SIG-M5 treated with dmso at 0.1 percent for 504 hours (cell line): Measurements from ENCODE around the gene ZBTB47.
A peak's percentile ranks its signal among the peaks of the same experiment; 100 is the strongest.

Experiments used
- DNase-seq: peaks from one replicate; lab custom pipeline; 2025; ENCODE audit not compliant: unreplicated experiment; lab: John Stamatoyannopoulos, UW

ZBTB47 gene

DNA sequence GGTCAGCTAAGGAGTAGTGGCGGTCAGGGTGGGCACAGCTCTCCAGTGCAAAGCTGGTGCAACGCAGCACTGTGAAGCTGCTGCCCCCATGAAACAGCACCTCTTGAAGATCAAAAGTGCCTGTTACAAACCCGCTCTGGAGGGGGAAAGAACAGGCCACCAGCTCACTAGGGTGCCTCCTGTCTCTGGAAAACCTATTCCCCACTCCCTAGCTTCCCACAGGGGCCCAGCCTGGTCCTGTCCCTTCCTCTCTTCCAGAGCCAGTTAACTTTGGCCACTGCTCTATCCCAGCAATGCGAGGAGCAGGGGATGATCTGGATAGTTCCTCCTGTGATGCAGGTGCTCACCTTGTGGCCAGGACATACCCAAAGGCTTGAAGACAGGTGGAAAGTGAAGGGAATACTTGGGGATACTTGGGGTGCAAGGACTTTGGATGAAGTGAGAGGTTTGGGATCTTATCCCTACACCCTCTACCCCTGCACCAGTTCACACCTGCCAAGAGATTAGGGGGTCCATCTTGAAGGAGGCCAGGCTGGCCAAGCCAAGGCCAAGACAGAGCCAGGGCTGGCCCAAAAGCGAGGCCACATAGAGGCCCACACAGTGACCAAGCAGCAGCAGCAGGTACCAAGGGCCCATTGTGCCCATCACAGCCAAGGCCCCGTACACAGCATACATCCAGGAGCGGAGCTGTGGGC lies 44.9 kb downstream of the ZBTB47 start:
- DNase-seq: no peak

DNA sequence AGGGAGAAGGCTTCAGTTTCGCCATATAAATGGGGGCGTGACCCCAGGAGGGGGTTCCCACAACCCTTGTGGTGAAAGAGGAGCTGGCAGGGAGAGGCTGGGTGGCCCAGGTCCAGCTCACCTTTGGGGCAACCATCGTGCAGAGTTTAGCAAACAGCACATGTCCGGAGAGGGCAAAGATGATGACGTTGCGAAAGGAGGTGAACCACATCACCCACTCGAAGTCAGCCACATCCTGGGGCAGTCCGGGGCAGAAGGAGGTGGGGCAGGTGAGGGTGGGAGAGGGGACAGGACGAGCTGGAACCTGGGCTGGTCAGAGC lies 45.4 kb downstream of the ZBTB47 start:
- DNase-seq: no peak

DNA sequence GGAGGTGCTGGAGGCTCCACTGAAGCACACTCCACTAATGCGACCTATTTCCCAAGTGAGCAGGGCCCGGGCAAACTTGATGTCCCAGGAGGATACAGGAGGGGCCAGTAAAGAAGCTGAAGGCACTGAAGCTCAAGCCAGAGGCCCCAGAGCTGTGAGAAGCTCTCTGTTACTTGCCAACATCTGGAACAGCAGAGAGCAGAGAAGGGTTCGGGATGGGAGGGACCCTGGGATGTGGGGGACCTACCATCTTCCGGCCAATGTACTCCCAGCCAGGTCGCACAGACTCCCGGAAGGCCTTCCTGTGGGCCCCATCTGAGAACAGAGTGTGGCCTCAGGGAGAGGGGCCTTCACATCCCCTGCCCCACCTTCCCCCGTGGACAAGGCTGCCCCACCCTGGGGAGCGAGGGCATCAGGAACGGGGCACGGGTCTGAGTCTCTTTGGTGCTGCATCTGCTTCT lies 46.0 kb downstream of the ZBTB47 start:
- no peak for DNase-seq

DNA sequence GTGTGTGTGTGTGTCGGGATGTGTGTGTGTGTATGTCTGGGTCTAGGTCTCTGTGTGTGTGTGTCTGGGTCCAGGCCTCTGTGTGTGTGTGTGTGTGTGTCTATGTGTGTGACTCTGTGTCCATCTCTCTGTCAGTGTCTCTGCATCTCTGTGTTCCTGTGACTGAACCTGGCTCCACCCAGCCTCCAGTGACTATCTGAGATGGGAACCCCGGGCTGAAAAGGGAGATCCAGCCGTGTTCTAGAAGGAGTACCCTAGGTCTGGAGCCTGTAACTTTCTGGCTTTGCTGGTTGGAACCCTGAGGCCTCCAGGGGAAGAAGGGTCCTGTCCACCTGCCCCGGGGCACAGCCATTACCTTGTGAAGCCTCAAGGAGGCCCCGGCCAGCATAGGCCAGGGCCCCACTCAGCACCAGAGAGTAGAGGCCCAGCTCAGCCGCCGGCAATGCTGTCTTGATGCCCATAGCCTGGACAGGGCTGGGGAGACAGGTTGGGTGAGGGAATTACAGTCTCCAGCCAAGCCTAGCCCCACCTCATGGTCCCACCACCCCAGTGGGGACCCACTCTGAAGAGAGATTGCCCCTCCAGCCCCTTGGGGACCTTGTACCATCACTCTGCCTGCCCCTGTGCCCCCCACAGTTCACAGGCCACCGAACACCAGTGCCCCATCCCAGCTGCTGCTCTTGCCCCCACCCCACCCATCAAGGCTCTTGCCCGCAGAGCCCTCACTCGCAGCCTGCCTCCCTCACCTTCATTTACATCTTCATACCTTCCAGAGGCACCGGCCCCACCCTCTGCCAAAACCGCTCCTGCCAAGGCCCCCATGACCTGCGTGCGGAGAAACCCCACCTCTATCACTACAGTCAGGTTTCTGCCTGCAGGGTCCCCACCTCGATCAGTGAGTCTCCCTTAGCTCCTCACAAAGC lies 47.1 kb downstream of the ZBTB47 start:
- DNase-seq: no peak

DNA sequence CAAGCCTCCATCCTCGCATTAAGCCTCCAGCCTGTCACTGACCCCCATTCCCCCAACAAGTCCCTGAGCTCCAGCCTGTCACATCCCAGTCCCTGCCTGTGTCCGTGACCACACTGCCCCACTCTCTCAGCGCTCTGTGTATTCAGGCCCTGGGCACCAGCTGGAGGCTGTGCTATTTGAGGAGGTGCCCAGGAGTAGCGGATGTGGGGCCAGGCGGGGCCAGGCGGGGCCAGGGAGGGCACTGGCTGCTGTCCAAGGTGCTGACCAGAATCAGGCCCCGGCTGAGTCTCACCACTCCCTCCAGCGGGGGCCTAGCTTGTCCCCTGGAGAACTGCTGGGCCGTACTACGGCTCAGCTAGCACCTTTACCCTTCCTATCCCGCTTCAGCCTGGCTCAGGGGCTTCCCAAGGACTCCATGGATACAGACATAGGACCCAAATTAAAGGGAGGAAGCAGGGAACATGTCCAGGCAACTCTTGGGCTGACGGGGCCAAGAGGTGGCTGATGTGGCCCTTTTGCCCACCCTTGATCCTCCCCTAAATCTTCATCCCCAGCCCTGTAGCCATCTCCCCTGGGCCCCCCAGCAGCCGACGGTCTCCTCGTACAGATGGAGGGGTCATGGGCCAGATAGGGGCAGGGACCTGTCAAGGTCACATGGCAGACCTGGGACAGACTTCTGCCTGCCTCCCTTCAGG lies 48.0 kb downstream of the ZBTB47 start:
- DNase-seq: peak; percentile 37

DNA sequence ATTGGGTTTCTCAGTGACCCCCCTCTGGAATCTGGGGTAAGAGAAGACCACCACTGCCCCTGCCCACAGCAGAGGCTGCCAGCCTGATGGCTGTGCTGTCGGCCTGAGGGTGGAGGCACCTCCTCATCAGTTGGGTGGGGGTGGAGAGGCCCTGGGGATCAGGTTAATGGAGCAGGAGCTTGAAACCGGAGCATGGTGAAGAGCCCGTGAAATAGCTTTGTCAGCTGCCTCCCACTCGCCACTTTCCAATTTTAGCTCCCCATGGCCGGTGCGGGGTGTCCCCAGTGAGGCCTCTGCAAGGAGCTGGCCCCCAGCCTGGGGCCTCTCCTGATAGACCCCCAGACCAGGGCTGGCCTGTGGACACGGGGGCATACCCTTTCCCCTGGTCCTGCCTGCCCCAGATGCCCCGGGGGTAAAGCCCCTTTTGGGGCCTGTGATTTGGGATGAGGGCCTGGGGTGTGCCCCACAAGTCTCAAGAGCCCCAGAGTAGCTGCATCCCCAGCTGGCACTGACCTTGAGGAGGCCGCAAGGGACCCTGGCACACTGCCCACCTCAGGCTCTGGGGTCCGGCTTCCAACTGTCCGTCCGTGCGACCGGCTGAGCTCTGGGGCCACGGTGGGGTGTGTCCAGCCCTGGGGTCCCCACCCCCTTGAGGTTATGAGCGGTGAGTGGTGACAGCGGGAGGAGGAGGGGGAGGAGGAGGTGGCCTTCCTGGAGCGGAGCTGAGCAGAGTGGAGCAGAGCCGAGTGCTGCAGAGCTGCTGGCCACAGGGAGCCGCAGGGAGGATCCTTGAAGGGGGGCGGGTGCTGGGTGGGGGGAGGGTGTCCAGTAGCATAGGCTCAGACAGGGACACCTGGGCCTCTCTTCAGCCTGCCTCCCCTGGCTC lies 48.8 kb downstream of the ZBTB47 start, which contains the start of gene HHATL:
TSS of gene HHATL (minus strand) at position 733 of the 886 bp plus-strand sequence. CDS start 1,972 bp downstream, outside the sequence.
- DNase-seq: no peak

DNA sequence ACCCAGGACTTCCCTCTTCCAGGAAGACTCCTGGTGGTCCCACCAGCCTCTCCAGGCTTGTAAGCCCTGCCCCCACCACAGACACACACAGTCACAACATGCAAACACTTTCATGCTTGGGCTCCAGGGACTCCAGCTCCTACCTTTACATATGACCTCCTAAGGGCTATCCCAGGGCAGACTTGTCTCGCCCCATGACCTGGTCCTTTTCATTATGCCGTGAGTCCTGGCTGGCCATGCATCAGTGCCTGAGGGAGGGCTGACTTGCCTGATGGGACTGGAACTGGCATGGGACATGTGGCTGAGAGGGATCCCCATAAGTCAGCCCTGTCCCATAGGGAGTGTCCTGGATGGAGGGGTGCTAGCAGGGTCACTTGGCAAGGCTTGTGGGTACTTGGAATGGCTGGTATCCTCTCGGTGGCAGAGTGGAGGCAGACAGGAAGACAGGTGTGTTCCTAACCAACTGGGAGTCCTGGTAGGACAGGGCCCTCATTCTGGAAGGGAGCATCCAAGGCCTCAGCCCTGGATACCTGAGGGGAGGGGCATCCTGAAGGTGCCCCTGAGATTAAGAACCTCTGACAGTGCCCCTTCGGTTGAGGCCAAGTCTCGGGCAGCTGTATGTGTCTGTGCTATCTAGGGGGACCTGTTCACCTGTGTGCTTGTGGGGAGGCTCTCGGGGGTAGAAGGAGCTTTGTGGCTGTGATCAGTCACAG lies 49.6 kb downstream of the ZBTB47 start:
- no peak for DNase-seq

DNA sequence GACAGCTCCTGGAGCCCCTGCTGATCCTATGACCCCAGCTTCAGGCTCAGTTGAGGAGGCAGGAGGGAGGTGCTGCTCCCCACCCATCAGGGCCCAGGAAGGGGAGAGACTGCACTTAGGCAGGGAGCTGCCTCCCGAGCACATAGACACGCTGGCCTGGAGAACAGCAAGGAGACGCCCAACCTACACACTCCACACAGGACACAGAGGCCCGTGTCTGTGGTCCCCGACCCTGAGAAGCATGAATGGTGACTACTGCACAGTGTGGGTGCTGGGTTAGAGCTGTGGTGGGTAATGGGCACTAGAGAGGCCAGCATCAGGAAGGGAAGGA lies 50.2 kb downstream of the ZBTB47 start:
- no peak for DNase-seq

DNA sequence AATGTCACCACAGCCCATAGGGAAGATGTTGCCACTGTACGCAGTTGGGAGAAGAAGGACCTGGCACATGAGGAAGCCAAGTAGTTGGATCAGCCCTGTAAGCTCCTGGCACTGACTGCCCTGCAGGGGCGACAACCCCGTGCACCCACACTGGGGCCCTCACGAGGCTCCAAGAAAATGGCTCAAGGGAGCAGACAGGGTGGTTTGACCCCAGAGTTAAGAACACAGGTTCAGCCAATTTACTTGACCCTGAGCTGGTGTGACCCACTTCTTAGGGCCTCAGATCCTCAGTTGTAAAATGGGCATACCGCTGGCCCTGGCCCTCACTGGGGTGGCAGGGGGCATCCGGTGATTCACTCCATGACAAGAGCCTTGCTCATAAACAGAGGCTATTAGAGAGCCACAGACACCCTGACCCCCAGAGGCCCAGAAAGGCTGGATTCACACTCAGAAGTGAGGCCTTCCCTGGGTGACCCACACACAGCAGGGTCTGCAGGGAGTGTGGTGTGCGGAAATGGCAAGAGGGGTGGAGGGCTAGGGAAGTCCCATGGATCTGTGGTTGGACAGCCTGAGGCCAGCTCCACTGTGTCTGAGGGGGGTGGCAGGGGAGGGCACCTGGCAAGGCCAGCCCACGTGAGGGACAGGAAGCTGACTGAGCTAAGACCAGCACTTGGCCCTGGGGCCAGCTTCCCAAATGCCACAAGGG lies 50.8 kb downstream of the ZBTB47 start:
- DNase-seq: no peak

DNA sequence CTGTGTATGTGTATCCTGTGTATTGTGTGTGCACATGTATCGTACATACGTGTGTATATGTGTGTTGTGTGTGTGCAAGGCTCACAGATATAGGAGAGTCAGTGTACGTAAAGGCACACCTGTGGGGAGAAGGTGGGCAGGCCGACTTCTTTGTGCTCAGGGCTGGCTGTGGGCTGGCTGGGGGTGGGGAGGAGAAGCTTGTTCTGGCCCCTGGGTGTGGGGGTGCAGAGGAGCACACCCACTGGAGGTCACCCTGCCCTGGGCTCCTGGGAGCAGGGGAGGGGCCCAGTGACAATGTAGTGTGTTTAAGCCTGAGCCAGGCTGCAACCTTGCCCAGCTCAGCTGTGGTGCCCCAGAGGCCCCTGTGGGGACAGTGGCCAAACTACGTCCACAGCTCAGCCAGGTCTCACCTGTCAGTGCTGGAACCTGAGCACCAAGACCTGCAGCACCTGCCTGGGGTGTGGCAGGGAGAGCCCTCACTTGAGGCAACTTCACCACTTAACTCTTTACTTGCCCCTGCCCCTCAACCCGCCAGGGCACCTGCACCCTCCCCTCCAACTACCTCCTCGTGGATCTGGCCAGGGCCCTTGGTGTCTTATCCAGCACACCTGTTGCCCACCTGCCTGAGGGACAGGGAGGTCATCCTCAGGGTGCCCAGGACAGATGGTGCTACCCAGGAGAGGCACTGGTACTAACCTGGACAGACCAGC lies 51.7 kb downstream of the ZBTB47 start:
- DNase-seq: no peak

DNA sequence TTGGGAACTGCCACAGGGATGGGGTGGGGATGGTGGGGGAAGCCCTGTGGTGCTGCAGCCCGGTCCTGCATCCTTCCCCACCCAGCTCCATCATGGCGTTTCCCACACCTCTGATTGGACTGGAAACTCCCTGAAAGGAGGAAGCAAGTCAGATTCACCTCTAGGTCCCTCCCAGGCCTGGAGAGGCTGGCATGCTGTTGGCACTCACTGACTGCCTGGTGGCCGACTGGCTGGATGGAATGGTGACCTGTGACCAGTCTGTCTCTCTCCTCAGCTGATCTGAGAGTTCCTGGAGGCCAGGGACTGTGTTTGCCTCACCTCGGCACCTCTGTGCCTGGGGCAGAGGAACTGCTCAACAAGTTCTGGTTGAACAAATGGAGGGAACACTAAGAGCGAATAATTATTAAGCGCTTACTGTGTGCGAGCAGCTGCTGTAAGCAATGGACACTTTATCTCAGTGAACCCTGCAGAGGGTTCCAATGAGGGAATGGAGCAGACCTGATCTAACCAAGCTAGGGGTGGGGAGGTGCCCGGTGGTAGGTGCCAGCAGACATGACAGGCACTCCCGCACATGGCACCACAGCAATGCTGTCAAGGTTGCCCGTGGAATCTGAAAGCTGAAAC lies 52.6 kb downstream of the ZBTB47 start:
- no peak for DNase-seq

DNA sequence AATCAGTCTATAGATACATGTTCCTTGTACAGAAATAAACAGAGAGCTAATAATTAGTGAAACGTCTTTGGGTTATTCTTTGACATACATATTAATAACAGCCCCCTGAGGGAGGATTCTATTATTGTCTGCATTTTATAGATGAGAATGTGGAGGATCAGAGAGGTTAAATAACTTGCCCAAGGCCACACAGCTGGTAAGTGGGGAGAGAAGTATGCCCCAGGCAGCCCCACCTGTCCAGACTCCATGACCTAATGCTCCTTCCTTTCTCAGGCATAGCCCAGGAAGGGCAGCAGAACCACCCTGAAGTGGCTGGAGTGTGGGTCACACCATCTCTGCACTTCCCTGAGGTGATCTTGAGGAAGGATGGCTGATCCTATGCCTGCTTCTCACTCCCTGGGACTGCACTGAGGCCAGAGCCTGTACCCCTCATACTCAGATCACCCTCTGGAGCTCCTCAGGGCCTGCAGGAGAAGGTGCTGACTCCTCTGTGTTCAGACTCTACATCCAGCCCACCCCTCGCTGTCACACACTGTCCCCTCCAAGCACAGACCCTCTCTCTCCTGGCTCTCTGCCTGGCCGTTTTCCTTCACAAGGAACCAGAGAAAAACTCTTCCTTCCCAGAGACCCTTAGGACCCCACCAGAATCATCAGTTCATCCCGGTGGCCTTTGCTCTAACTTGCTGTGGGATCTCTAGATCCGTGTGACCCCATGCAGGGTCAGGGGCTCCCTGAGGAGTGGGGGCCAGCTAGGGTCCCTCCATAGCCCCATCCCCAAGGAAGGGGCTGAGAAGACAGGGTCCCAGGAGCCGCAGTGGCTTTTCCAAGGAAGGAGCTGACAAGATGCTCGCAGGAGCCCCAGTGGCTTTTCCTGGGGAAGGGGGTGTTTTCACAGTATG lies 53.5 kb downstream of the ZBTB47 start:
- no peak for DNase-seq

DNA sequence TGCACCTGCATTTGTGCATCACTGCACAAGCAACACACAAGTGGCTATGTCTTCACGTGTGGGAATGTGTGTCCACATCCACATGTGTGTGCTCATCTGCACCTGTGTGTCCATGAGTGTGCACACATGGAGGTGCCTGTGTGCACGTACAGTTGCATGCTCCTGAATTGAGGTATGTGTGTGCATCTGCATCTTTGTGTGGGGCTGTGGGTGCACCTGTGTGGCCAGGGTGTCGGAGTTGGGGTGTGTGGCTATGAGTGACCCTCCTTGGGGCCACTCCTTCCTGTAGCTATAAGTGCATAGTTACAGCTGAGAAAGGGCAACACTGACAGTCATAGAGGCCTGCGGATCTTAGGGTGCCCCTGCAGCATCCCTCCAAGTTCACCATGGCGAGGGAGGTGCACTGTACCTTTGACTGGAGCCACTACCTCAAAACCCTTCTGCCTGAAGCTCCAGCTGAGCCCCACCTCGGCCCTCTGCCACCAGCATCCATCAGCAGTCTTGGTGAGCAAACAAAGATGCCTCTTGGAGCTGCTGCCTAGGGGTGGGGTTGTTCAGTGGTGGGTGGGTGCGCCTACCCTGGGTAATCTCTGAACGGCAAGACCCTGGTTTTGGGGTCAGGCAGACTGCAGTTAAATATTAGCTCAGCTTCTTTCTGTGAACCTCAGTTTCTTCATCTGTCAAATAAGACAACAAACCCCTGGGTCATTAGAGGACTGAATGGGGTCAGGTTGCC lies 54.3 kb downstream of the ZBTB47 start:
- DNase-seq: no peak

DNA sequence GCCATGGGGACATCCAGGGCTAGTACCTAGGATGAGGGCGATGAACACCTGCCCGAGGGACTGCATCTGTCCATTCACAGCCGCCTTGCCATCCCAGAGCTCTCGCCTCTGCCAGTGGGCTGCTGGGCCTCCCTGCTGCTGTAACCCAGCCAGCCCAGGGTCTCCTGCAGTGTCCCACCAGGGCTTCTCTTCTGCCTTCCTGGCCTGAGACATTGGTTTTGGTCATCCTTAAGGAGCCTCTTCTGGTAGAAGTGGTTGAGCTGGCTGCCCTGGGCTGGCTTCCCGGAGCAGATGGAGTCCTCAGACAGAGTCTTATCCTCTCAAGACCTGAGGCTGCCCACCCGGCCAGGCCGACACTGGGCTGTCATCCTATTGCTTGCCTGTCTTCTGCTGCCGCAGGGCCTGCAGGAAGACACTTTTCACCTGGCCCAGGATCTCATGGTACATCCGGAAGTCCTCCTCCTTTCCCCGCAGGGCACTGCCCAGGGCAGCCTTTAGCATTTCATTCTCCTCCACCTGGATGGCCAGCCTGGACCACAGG lies 55.2 kb downstream of the ZBTB47 start:
- DNase-seq: no peak

DNA sequence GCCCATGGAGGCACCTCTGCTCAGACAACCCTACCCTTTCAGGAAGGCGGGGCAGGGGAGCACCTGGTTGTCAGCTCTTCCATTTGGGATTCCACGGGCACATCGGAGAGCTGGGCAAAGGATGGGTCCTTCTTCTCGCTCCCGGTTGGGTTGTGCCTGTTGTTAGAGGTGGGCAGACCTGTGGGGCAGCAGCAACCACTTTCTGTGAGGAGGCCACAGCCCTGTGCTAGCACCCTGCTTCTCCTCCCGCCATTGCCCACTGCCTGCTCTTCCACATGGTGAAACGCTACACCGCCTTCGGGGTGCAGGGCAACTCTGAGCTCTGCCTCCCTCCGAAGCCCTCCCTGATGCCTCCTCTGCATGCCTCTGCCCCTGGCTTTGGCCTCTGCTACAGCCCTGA lies 56.1 kb downstream of the ZBTB47 start:
- DNase-seq: no peak

DNA sequence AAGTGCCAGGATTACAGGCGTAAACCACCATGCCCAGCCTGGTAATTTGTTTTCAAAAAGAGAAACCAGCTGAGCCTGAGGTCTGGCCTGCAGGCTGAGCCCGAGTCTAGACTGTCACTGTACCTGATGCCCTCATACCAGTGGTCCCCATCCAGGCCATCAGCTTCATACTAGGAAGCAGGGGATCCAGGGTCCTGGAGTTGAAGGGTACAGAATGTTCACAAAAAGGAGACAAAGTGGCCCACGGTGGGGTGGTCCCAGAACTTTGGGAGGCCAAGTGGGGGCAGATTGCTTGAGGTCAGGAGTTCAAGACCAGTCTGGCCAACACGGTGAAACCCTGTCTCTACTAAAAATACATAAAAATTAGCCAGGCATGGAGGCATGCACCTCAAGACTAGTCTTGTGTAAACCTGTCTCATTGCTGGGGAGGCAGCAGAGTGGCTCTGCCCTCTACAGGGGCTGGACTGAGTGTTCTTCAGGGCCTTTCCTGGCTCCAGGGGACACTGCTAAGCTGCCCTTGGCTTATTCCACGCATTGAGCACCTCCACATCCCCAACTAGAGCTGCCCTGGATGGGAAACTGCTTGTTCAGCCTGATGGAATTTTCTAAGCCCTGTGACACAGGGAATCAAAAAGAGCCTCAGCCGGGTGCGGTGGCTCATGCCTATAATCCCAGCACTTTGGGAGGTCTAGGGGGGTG lies 57.0 kb downstream of the ZBTB47 start:
- no peak for DNase-seq
